Fibroblast of villous mesenchyme (primary cell): Measurements from ENCODE around the gene SUFU. TPM values are rescaled to one million over a fixed set of nuclear protein-coding genes. Genes with fewer than 3 reads are reported as not detected.

ENCODE experiments used
- DNase-seq: peaks from one replicate; pipeline ENCODE4 v3.0.0-alpha.2; 2010; ENCODE audit warnings: low read depth
- H3K4me3 ChIP-seq: 2 replicates; pipeline ENCODE4 v1.5.1; 2011; ENCODE audit warnings: low read depth, mild to moderate bottlenecking, low read length
- total RNA-seq: library from RNA; depleted of rRNA; stranded (reverse); fragments of >200 nt; gene quantifications from 2 replicates; pipeline ENCODE4 v1.2.3, GENCODE V29; 2012
- TF ChIP-seq, protein P1 (sequence below): IDR thresholded peaks from 2 replicates; pipeline ENCODE4 v1.5.1; 2012; ENCODE audit warnings: low read depth, mild to moderate bottlenecking, low read length; ENCODE audit not compliant: insufficient read depth

The SUFU gene
- total RNA-seq, 1 donor: 3.9 TPM

DNA sequence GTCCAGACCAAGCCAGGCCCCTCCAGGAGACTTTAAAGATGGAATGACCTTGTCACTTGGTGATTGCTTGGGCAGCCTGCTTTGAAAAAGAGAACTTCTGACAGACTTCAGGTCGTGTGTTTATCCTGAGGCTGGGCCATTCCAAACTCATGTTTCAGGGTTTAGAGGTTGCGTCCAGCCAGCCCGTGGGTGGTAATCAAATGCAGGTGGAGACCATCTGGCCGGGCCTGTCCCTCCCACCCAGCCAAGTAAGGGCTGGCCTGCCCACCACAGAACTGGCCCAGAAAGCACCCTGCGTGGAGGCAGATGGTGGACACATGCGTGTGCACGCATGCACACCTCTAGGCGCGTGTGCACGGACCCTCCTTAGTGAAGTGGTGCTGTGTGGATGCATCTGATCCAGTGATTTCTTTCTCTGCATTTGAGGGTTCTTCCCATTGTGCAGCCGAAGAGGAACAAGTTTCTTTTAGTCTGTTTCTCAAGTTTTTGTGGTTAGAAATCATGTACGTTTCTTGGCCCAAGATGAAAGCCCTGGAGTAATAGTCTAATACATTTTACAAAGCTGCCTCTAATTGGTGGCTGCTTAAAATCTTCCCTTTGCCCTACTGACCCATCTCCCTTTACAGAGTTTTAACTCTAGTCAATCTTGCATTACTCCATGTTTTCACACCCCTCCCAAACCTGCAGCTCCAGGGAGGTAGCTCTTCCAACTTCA, 43.0 kb downstream of the SUFU start:
- peak; percentile 58 for DNase-seq
- no peak overlapping the region for H3K4me3 ChIP-seq
- TF ChIP-seq, protein P1, sequence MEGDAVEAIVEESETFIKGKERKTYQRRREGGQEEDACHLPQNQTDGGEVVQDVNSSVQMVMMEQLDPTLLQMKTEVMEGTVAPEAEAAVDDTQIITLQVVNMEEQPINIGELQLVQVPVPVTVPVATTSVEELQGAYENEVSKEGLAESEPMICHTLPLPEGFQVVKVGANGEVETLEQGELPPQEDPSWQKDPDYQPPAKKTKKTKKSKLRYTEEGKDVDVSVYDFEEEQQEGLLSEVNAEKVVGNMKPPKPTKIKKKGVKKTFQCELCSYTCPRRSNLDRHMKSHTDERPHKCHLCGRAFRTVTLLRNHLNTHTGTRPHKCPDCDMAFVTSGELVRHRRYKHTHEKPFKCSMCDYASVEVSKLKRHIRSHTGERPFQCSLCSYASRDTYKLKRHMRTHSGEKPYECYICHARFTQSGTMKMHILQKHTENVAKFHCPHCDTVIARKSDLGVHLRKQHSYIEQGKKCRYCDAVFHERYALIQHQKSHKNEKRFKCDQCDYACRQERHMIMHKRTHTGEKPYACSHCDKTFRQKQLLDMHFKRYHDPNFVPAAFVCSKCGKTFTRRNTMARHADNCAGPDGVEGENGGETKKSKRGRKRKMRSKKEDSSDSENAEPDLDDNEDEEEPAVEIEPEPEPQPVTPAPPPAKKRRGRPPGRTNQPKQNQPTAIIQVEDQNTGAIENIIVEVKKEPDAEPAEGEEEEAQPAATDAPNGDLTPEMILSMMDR: no peak

DNA sequence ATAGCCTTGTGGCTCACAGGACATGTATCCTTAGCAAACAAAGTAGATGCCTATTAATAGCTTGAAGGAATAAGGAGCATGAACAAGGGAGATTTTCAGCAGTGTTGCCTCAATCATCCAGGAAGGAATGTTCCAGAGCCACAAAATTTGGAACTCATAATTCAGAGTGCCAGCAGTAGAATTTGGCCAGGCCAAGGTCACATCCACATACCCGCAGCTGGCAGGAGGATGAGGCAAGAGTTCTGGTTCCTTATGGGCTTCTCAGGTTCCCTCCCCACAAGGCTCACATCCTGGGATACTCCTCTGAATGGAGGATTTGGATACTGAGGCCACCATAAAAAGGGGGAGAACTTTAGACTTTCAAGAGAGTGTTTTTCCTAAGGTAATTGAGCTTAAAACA, 45.8 kb downstream of the SUFU start:
- DNase-seq: no peak
- H3K4me3 ChIP-seq: no peak overlapping the region
- TF ChIP-seq, protein P1: no peak

DNA sequence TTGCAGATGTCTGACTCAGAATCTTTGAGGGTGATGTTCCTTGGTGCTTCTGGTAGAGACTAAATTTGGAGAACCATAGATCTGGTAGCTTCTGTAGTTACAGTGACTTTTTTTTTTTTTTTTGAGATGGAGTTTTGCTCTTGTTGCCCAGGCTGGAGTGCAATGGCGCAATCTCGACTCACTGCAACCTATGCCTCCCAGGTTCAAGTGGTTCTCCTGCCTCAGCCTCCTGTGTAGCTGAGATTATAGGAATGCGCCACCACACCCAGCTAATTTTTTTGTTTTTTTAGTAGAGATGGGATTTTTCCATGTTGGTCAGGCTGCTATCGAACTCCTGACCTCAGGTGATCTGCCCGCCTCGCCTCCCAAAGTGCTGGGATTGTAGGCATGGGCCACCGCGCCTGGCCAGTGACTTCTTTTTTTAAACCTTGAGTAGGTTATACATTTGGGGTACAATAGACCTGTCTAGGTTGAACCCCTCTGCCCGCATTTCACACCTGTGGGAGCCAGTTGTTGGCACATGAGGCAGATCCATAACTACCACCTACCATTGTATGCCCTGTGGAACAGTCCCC, 47.0 kb downstream of the SUFU start:
- DNase-seq: no peak
- TF ChIP-seq, protein P1: no peak

DNA sequence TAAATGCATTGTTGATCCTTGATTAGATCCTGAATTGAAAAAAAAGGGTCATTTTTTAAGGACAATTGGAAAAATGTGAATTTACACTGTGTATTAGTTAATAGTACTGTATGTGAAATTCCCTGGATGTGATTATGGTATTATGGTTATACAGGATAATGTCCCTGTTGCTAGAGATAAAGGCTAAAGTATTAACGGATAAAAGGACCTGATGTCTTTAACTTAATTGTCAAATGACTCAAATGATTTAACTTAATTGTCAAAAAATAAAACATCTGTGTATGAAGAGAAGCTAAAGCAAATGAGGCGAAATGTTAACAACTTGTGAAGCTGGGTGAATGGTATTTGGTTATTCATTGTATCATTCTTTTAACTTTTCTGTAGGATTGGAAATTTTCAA, 48.8 kb downstream of the SUFU start:
- no peak for DNase-seq

More for the DNA sequence above, 47.0 kb downstream of the SUFU start:
- H3K4me3 ChIP-seq: no peak overlapping the region

DNA sequence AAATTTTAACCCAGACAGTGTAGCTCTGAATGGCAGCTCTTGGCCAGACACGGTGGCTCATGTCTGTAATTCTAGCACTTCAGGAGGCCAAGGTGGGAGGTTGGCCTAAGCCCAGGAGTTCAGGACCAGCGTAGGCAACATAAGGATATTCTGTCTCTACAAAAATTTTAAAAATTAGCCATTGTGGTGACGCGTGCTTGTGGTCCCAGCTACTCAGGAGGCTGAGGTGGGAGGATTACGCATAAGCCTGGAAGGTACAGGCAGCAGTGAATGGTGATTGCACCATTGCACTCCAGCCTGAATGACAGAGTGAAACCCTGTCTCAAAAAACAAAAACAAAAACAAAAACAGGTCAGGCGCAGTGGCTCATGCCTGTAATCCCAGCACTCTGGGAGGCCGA, 50.0 kb downstream of the SUFU start:
- TF ChIP-seq, protein P1: no peak
- H3K4me3 ChIP-seq: no peak overlapping the region
- DNase-seq: no peak

More for the DNA sequence above, 48.8 kb downstream of the SUFU start:
- TF ChIP-seq, protein P1: no peak
- no peak overlapping the region for H3K4me3 ChIP-seq

DNA sequence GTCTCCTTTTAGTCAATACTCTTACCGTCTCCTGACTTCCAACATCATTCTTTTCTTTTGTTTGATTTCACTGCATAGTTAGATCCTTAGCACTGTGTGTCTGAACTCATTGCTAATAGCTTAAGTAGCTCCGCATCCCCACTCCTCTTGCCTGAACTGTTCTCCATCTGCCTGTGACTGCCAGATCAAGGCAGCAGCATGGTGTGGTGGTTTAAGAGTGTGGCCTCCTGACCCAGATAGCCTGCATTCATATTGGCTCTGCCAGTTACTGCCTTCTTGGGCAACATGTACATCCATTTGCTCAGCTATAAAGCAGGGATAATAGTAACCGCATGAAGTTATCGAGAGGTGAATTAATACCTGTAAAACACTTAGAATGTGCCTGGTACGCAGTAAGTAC, 50.8 kb downstream of the SUFU start:
- TF ChIP-seq, protein P1: no peak
- no peak overlapping the region for H3K4me3 ChIP-seq
- DNase-seq: no peak
